KMS-11 (cell line): ENCODE results near the gene ECT2L.
"Not testable (repeated sequence)": the region's sequence is repeated elsewhere in the genome, so short reads cannot be mapped to it uniquely, and the experiment has no call there.

ENCODE experiments used
- H2AFZ ChIP-seq: fragments of 200-600 bp; sonication (generic); 2 replicates; pipeline ENCODE4 v1.6.1; 2016; ENCODE audit warnings: antibody characterized with exemption, mixed run types, low read depth
- H3K27ac ChIP-seq: fragments of 200-600 bp; sonication (generic); 2 replicates; pipeline ENCODE4 v1.6.1; 2016; ENCODE audit warnings: mild to moderate bottlenecking, mixed run types
- H3K27me3 ChIP-seq: fragments of 200-600 bp; sonication (generic); 2 replicates; pipeline ENCODE4 v1.6.1; 2017; ENCODE audit warnings: mild to moderate bottlenecking, low read depth, mixed run types, moderate library complexity; ENCODE audit not compliant: insufficient read depth
- H3K36me3 ChIP-seq: fragments of 200-600 bp; sonication (generic); 2 replicates; pipeline ENCODE4 v1.6.1; 2017; ENCODE audit warnings: mild to moderate bottlenecking, mixed run types; ENCODE audit not compliant: insufficient read depth
- H3K4me1 ChIP-seq: fragments of 200-600 bp; sonication (generic); 2 replicates; pipeline ENCODE4 v1.6.1; 2016; ENCODE audit warnings: mild to moderate bottlenecking, low read depth, mixed run types; ENCODE audit not compliant: poor library complexity, severe bottlenecking
- H3K4me2 ChIP-seq: fragments of 200-600 bp; sonication (generic); 2 replicates; pipeline ENCODE4 v1.7.0; 2016; ENCODE audit warnings: mild to moderate bottlenecking, mixed run types
- H3K4me3 ChIP-seq: fragments of 200-600 bp; sonication (generic); IDR thresholded peaks from 2 replicates; pipeline ENCODE4 v1.6.1; 2017; ENCODE audit warnings: low read depth, low read length, mixed read lengths; ENCODE audit not compliant: insufficient read depth
- H3K79me2 ChIP-seq: fragments of 200-600 bp; sonication (generic); 2 replicates; pipeline ENCODE4 v1.6.1; 2016; ENCODE audit warnings: low read depth, mixed run types; ENCODE audit not compliant: insufficient read depth
- H3K9ac ChIP-seq: fragments of 200-600 bp; sonication (generic); 2 replicates; pipeline ENCODE4 v1.6.1; 2016; ENCODE audit warnings: mild to moderate bottlenecking, mixed run types
- H4K20me1 ChIP-seq: fragments of 200-600 bp; sonication (generic); 2 replicates; pipeline ENCODE4 v1.6.1; 2016; ENCODE audit warnings: mild to moderate bottlenecking, mixed run types; ENCODE audit not compliant: insufficient read depth
- TF ChIP-seq, protein P1 (sequence below): fragments of 200-600 bp; sonication (generic); conservative IDR thresholded peaks from 2 replicates; pipeline ENCODE4 v1.6.1; 2017; ENCODE audit warnings: low read depth, mild to moderate bottlenecking, antibody characterized with exemption, low read length, moderate library complexity, mixed read lengths

The ECT2L gene

DNA sequence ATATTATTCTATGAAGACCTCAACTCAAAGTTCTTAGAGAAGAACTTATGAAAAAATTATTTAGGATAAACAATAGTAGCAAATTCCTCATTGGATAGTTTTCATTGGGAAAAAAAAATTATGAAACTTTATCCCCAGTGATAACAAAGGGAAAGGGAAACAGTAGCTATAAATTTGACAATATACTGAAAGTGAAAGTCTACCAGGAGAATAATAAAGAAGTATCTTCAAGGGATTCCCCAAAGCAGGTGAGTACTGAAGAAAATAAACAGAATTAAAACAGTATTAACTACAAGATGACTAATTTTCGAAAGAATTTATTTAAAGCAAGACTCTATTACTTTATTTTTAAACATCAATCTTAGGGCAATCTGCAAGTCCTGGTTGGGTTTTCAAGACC lies 135.8 kb downstream of the ECT2L start:
- no peak overlapping the region for H3K4me2 ChIP-seq
- H3K79me2 ChIP-seq, result no peaks in the 10 kb centered on the region
- no peaks in the 10 kb centered on the region for H3K36me3 ChIP-seq
- no peak overlapping the region for H3K9ac ChIP-seq
- H4K20me1 ChIP-seq, result no peaks in the 10 kb centered on the region
- H3K27ac ChIP-seq, result no peak overlapping the region
- no peak overlapping the region for H2AFZ ChIP-seq
- peaks cover 9% of the 10 kb centered on the region for H3K4me1 ChIP-seq
- no peak overlapping the region for H3K4me3 ChIP-seq
- H3K27me3 ChIP-seq, result no peaks in the 10 kb centered on the region
- TF ChIP-seq, protein P1, sequence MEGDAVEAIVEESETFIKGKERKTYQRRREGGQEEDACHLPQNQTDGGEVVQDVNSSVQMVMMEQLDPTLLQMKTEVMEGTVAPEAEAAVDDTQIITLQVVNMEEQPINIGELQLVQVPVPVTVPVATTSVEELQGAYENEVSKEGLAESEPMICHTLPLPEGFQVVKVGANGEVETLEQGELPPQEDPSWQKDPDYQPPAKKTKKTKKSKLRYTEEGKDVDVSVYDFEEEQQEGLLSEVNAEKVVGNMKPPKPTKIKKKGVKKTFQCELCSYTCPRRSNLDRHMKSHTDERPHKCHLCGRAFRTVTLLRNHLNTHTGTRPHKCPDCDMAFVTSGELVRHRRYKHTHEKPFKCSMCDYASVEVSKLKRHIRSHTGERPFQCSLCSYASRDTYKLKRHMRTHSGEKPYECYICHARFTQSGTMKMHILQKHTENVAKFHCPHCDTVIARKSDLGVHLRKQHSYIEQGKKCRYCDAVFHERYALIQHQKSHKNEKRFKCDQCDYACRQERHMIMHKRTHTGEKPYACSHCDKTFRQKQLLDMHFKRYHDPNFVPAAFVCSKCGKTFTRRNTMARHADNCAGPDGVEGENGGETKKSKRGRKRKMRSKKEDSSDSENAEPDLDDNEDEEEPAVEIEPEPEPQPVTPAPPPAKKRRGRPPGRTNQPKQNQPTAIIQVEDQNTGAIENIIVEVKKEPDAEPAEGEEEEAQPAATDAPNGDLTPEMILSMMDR, result no peak

DNA sequence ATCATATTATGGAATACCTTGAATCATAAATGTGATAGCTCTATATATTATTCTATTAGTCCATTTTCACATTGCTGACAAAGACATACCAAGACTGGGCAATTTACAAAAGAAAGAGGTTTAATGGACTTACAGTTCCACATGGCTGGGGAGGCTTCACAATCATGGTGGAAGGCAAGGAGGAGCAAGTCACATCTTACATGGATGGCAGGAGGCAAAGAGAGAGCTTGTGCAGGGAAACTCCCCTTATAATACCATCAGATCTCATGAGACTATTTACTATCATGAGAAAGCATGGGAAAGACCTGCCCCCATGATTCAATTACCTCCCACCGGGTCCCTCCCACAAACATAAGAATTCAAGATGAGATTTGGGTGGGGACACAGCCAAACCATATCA lies 141.0 kb downstream of the ECT2L start:
- H3K79me2 ChIP-seq, H2AFZ ChIP-seq, H3K9ac ChIP-seq, H3K27me3 ChIP-seq, H4K20me1 ChIP-seq, H3K4me2 ChIP-seq, H3K36me3 ChIP-seq, H3K4me3 ChIP-seq, H3K4me1 ChIP-seq, H3K27ac ChIP-seq: not testable (repeated sequence)

DNA sequence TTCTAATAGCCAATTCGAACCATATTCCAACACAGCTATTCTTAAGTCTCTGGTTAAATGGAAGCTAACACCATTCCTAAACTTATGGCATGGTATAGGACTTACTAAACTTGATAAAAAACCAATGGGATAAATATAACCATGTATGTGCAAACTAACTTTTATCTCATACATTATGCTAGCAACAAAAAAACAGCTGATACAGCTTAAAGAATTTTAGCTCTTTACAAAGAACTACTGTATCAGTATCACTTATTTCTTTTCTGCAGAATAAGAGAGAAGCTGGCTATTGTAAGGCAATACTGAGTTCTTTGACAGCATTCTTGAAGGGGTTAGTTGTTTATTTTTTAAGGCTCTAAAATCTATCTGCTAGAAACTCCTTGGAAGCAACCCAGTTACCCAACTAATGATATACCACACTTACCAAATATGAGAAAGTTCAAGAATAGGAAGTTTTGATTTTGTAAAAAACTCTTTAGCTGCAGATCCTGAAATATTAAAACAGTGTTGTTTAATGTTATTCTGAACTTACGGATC lies 147.3 kb downstream of the ECT2L start:
- Histone ChIP-seq H3K27ac (no peak overlapping the region), H2AFZ (no peak overlapping the region), H3K79me2 (no peaks in the 10 kb centered on the region), H3K36me3 (no peaks in the 10 kb centered on the region), H3K9ac (no peak overlapping the region), H3K4me1 (peaks cover 21% of the 10 kb centered on the region), H4K20me1 (no peaks in the 10 kb centered on the region; the same call in 1 of the 2 replicates), H3K4me2 (no peak overlapping the region), H3K27me3 (no peaks in the 10 kb centered on the region; the same call in 1 of the 2 replicates), H3K4me3 (no peak overlapping the region)
- TF ChIP-seq, protein P1, result no peak

DNA sequence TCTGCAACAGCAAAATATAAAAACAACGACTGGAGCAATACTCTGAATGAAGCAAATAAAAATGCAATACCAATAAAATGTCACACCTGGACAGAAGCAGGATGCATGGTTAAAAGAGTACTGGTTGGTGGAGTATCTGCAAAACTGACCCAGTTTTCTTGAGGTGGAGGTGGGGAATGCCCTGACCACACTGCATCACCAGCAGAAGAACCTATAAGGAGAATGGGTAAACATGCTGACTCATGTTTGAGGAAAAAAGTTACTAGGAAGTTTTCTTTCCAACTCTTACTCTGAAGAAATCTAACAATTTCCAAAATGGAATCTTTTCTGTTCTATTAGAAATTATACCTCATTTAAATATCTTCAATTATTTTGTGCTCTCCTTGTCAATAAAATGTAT lies 148.5 kb downstream of the ECT2L start:
- TF ChIP-seq, protein P1, result no peak
- Histone ChIP-seq H3K79me2 (no peaks in the 10 kb centered on the region; the same call in 1 of the 2 replicates), H3K27ac (peak overlapping the region; percentile 56; the same call in 1 of the 2 replicates), H2AFZ (no peak overlapping the region), H4K20me1 (no peaks in the 10 kb centered on the region; the same call in 1 of the 2 replicates), H3K4me1 (peaks cover 21% of the 10 kb centered on the region), H3K36me3 (no peaks in the 10 kb centered on the region), H3K4me3 (no peak overlapping the region), H3K27me3 (no peaks in the 10 kb centered on the region), H3K4me2 (peak overlapping the region; percentile 59), H3K9ac (no peak overlapping the region; the same call in 1 of the 2 replicates)

DNA sequence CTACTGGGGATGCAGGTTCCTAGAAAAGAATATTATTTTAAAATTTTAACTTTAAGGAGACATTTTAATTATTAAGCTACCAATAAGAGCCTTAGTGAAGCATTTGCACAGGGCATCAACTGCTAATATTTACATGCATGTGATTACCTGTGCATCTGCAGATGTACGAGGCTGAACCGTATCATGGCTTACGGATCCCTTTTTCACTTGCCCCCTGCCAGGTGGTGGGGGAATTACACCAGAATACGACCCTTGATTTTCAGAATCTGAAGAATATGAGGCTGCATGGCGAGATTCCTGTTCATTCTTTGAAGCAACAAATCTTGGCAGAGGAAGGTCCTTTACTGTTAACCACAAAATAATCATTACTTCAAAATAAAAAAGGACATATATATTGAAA lies 149.5 kb downstream of the ECT2L start:
- no peaks in the 10 kb centered on the region; the same call in 1 of the 2 replicates for H3K79me2 ChIP-seq
- no peak overlapping the region for H3K9ac ChIP-seq
- H3K4me1 ChIP-seq, result peaks cover 21% of the 10 kb centered on the region
- no peak overlapping the region for H2AFZ ChIP-seq
- H3K4me3 ChIP-seq, result no peak overlapping the region
- H3K36me3 ChIP-seq, result no peaks in the 10 kb centered on the region
- no peak overlapping the region for H3K4me2 ChIP-seq
- H4K20me1 ChIP-seq, result no peaks in the 10 kb centered on the region; the same call in 1 of the 2 replicates
- TF ChIP-seq, protein P1, result no peak
- no peak overlapping the region; the same call in 1 of the 2 replicates for H3K27ac ChIP-seq
- H3K27me3 ChIP-seq, result no peaks in the 10 kb centered on the region
